C4-2B (cell line): ENCODE measurements around the gene CCDC194.

Experiments
- CTCF ChIP-seq: fragments of 450-650 bp; conservative IDR thresholded peaks from 2 replicates; pipeline ENCODE4 v1.5.1; 2017; ENCODE audit warnings: mild to moderate bottlenecking
- ZFX ChIP-seq: fragments of 450-650 bp; IDR thresholded peaks from 2 replicates; pipeline ENCODE4 v1.6.1; 2017

GRCh38 chr19:17389288-17389687 is 4.7 kb downstream of the CCDC194 start:
- no peak for TF ChIP-seq CTCF
- TF ChIP-seq ZFX = no peak
